H9 (cell line): ENCODE results near the gene TTC31. TPM values are rescaled to one million over a fixed set of nuclear protein-coding genes. Genes with fewer than 3 reads are reported as not detected.

Experiments
- DNase-seq: peaks from one replicate; pipeline ENCODE4 v3.0.0-alpha.2; 2017
- H2AFZ ChIP-seq: one replicate; pipeline ENCODE4 v1.6.1; 2013; ENCODE audit warnings: mild to moderate bottlenecking, low read length, control low read depth, moderate library complexity
- H2AK5ac ChIP-seq: 2 replicates; pipeline ENCODE4 v1.6.1; 2013; ENCODE audit warnings: low read length, control low read depth, mixed read lengths; ENCODE audit not compliant: insufficient read length
- H2BK120ac ChIP-seq: one replicate; pipeline ENCODE4 v1.6.1; 2013; ENCODE audit warnings: low read depth, mild to moderate bottlenecking, low read length, control low read depth, inconsistent platforms; ENCODE audit not compliant: poor library complexity, severe bottlenecking
- H2BK12ac ChIP-seq: 2 replicates; pipeline ENCODE4 v1.6.1; 2013; ENCODE audit warnings: low read length, control low read depth, mixed read lengths, low read depth; ENCODE audit not compliant: insufficient read length
- H2BK15ac ChIP-seq: 2 replicates; pipeline ENCODE4 v1.6.1; 2013; ENCODE audit warnings: low read depth, low read length, control low read depth
- H2BK20ac ChIP-seq: one replicate; pipeline ENCODE4 v1.6.1; 2013; ENCODE audit warnings: low read depth, mild to moderate bottlenecking, low read length, control low read depth, inconsistent platforms; ENCODE audit not compliant: poor library complexity, severe bottlenecking
- H2BK5ac ChIP-seq: 2 replicates; pipeline ENCODE4 v1.6.1; 2013; ENCODE audit warnings: low read length, control low read depth, mixed read lengths; ENCODE audit not compliant: insufficient read length
- H3K14ac ChIP-seq: 2 replicates; pipeline ENCODE4 v1.6.1; 2013; ENCODE audit warnings: low read length, control low read depth; ENCODE audit not compliant: insufficient read depth
- H3K18ac ChIP-seq: 2 replicates; pipeline ENCODE4 v1.6.1; 2013; ENCODE audit warnings: low read depth, mild to moderate bottlenecking, mixed read lengths, low read length, control low read depth; ENCODE audit not compliant: insufficient read length
- H3K23ac ChIP-seq: 2 replicates; pipeline ENCODE4 v1.6.1; 2013; ENCODE audit warnings: low read length, control low read depth, mixed read lengths, low read depth; ENCODE audit not compliant: insufficient read length
- H3K23me2 ChIP-seq: 2 replicates; pipeline ENCODE4 v1.6.1; 2013; ENCODE audit warnings: low read depth, mild to moderate bottlenecking, mixed read lengths, low read length, control low read depth; ENCODE audit not compliant: insufficient read length, poor library complexity, severe bottlenecking
- H3K27ac ChIP-seq: 2 replicates; pipeline ENCODE4 v1.5.1; 2013; ENCODE audit warnings: low read length, control low read depth, mixed read lengths, low read depth; ENCODE audit not compliant: insufficient read length
- H3K27me3 ChIP-seq: 2 replicates; pipeline ENCODE4 v1.6.1; 2013; ENCODE audit warnings: low read length, control low read depth, inconsistent platforms; ENCODE audit not compliant: insufficient read depth
- H3K4ac ChIP-seq: 2 replicates; pipeline ENCODE4 v1.6.1; 2013; ENCODE audit warnings: low read depth, mild to moderate bottlenecking, control low read depth, inconsistent platforms, low read length, moderate library complexity
- H3K4me1 ChIP-seq: 2 replicates; pipeline ENCODE4 v1.6.1; 2013; ENCODE audit warnings: low read length, control low read depth, inconsistent platforms; ENCODE audit not compliant: insufficient read depth
- H3K4me2 ChIP-seq: 2 replicates; pipeline ENCODE4 v1.6.1; 2013; ENCODE audit warnings: low read length, control low read depth, mixed read lengths; ENCODE audit not compliant: insufficient read length, insufficient read depth
- H3K56ac ChIP-seq: 2 replicates; pipeline ENCODE4 v1.6.1; 2013; ENCODE audit warnings: low read depth, mild to moderate bottlenecking, mixed read lengths, low read length, control low read depth; ENCODE audit not compliant: insufficient read length
- H3K79me1 ChIP-seq: 2 replicates; pipeline ENCODE4 v1.6.1; 2013; ENCODE audit warnings: low read depth, mild to moderate bottlenecking, moderate library complexity, low read length, control low read depth, inconsistent platforms; ENCODE audit not compliant: insufficient read depth, poor library complexity, severe bottlenecking
- H3K79me2 ChIP-seq: 2 replicates; pipeline ENCODE4 v1.6.1; 2013; ENCODE audit warnings: low read length, control low read depth, inconsistent platforms; ENCODE audit not compliant: insufficient read depth
- H3K9ac ChIP-seq: 2 replicates; pipeline ENCODE4 v1.6.1; 2013; ENCODE audit warnings: low read length, control low read depth, mixed read lengths; ENCODE audit not compliant: insufficient read length; ENCODE audit errors: extremely low read depth
- H3K9me3 ChIP-seq: one replicate; pipeline ENCODE4 v1.6.1; 2013; ENCODE audit warnings: low read depth, low read length, inconsistent platforms; ENCODE audit not compliant: control insufficient read depth
- H3T11ph ChIP-seq: one replicate; pipeline ENCODE4 v1.6.1; 2013; ENCODE audit warnings: mild to moderate bottlenecking, low read length, control low read depth, inconsistent platforms
- H4K20me1 ChIP-seq: one replicate; pipeline ENCODE4 v1.6.1; 2013; ENCODE audit not compliant: control insufficient read depth, insufficient read length, insufficient read depth
- H4K5ac ChIP-seq: 2 replicates; pipeline ENCODE4 v1.6.1; 2013; ENCODE audit warnings: low read depth, mild to moderate bottlenecking, mixed read lengths, low read length, control low read depth; ENCODE audit not compliant: insufficient read length
- H4K8ac ChIP-seq: replicated peaks from 2 replicates; pipeline ENCODE4 v1.6.1; 2013; ENCODE audit warnings: low read length, control low read depth, mixed read lengths, low read depth; ENCODE audit not compliant: insufficient read length
- H4K91ac ChIP-seq: 2 replicates; pipeline ENCODE4 v1.6.1; 2013; ENCODE audit warnings: low read depth, mild to moderate bottlenecking, moderate library complexity, mixed read lengths, low read length, control low read depth; ENCODE audit not compliant: insufficient read length
- H3K27ac Mint-ChIP-seq, 3 experiments: 2 replicates in 2 of 3; 3 replicates in 1 of 3; pipeline ENCODE4 v1.8.0; 2020 to 2021; ENCODE audit warnings: mixed read lengths in 3 of 3, mild to moderate bottlenecking in 1 of 3, moderate library complexity in 1 of 3
- H3K27me3 Mint-ChIP-seq: 2 replicates; pipeline ENCODE4 v1.8.0; 2021; ENCODE audit warnings: low read depth, mild to moderate bottlenecking, moderate library complexity, mixed read lengths
- H3K36me3 Mint-ChIP-seq, 3 experiments: 2 replicates in 2 of 3; 3 replicates in 1 of 3; pipeline ENCODE4 v1.8.0; 2020 to 2021; ENCODE audit warnings: low read depth in 3 of 3, mixed read lengths in 3 of 3; ENCODE audit not compliant: insufficient read depth in 1 of 3
- H3K4me1 Mint-ChIP-seq, 2 experiments: 2 replicates each; pipeline ENCODE4 v1.8.0; 2020; ENCODE audit warnings: mixed read lengths in 2 of 2
- H3K4me3 Mint-ChIP-seq, 2 experiments: 2 replicates in 1 of 2; 3 replicates in 1 of 2; pipeline ENCODE4 v1.8.0; 2020 to 2021; ENCODE audit warnings: mild to moderate bottlenecking in 2 of 2, mixed read lengths in 2 of 2, moderate library complexity in 1 of 2
- H3K9me3 Mint-ChIP-seq, 2 experiments: 2 replicates in 1 of 2; 3 replicates in 1 of 2; pipeline ENCODE4 v1.8.0; 2020; ENCODE audit warnings: mild to moderate bottlenecking in 2 of 2, mixed read lengths in 2 of 2, moderate library complexity in 1 of 2
- WGBS: extraction: QIAGEN DNeasy Blood & Tissue Kit; methylation state at CpG from one replicate; pipeline ENCODE4 v1.1.7; 2013; ENCODE audit warnings: missing lambda C conversion rate, low lambda C conversion rate, mixed read lengths; ENCODE audit not compliant: insufficient read length; ENCODE audit errors: extremely low coverage; 5-methylcytosine and 5-hydroxymethylcytosine counted together
- total RNA-seq: library from RNA; stranded (reverse); gene quantifications from 2 replicates; pipeline ENCODE4 v1.2.1, GENCODE V29; 2021
- TF ChIP-seq, protein P1 (sequence below): fragments of 200-600 bp; sonication (generic); conservative IDR thresholded peaks from 3 replicates; pipeline ENCODE4 v1.8.0; 2021; ENCODE audit warnings: antibody characterized with exemption, mild to moderate bottlenecking

Gene TTC31
- total RNA-seq, 1 experiment from 2014 or later, result 33.3 TPM

DNA sequence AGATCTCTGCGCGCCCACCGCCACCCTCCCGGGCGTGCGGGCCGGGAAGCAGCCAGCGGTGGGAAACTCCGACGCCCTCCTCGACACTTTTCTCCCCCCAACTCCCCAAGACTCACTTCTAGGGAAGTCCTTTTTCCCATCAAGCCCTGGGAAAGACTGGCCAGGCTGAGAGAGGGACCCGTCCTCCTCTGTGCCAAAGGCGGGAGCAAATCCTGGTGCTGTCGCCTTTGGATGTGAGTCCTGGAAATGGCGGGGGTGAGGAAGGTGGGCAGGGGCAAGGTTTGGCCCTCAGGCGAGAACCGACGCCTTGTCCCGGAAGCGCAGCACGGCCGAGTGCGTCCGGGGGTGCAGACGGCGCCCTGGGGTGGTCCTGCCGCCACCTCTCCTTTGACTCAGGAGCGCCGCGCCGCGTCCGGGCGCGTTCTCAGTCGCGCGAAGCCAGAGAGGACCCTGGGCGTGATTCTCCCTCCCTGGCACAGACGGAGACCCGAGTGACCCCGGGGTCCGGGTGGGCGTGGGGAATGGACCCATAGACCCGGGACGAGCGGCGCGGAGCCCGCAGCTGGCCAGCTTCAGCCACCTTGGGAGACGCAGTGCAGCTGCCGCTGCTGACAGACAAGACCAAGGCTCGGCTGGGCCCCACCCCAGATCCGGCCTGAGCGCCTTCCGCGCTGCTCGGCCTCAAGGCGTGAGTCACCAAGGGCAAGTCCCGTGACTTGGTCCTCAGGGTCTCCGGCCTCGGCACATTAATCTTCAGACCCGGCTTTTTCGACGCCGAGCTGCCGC lies 20.0 kb downstream of the TTC31 start:
- Histone ChIP-seq H3K4me2 (peak overlapping the region; percentile 54), H4K5ac (no peak overlapping the region), H3K27me3 (peaks cover 73% of the 10 kb centered on the region), H2BK12ac (no peak overlapping the region), H4K91ac (no peak overlapping the region), H2BK15ac (no peak overlapping the region), H3K4ac (no peak overlapping the region), H3K9ac (no peak overlapping the region), H3K27ac (no peak overlapping the region), H2AFZ (no peak overlapping the region), H3K18ac (no peak overlapping the region), H3K79me2 (no peaks in the 10 kb centered on the region), H3K56ac (no peak overlapping the region), H3K4me1 (peaks cover 4% of the 10 kb centered on the region; the same call in 1 of the 2 replicates), H3K23ac (no peak overlapping the region), H4K20me1 (no peaks in the 10 kb centered on the region), H3K79me1 (no peaks in the 10 kb centered on the region), H2AK5ac (no peak overlapping the region), H3T11ph (no peak overlapping the region), H3K9me3 (no peaks in the 10 kb centered on the region), H2BK20ac (no peak overlapping the region), H2BK5ac (no peak overlapping the region), H4K8ac (no peak overlapping the region), H2BK120ac (no peak overlapping the region), H3K23me2 (peaks cover 35% of the 10 kb centered on the region), H3K14ac (no peak overlapping the region)
- Mint-ChIP-seq H3K27me3 (peaks cover 83% of the 10 kb centered on the region), H3K4me3 (peak overlapping the region; percentile 72 to 85), H3K4me1 (peaks cover 56 to 65% of the 10 kb centered on the region in 2 experiments), H3K36me3 (peaks cover 24 to 33% (median 24%) of the 10 kb centered on the region in 3 experiments), H3K27ac (no peak overlapping the region), H3K9me3 (peaks cover 3 to 5% of the 10 kb centered on the region in 2 experiments; a peak in 3 of 5 replicates)
- peak; percentile 82 for DNase-seq
- no CpG with 5 or more reads among the region's 67 CpGs for WGBS
- TF ChIP-seq, protein P1, sequence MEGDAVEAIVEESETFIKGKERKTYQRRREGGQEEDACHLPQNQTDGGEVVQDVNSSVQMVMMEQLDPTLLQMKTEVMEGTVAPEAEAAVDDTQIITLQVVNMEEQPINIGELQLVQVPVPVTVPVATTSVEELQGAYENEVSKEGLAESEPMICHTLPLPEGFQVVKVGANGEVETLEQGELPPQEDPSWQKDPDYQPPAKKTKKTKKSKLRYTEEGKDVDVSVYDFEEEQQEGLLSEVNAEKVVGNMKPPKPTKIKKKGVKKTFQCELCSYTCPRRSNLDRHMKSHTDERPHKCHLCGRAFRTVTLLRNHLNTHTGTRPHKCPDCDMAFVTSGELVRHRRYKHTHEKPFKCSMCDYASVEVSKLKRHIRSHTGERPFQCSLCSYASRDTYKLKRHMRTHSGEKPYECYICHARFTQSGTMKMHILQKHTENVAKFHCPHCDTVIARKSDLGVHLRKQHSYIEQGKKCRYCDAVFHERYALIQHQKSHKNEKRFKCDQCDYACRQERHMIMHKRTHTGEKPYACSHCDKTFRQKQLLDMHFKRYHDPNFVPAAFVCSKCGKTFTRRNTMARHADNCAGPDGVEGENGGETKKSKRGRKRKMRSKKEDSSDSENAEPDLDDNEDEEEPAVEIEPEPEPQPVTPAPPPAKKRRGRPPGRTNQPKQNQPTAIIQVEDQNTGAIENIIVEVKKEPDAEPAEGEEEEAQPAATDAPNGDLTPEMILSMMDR, result peak; percentile 36; the same call in 2 of the 3 replicates
